ENCODE results near the gene ANAPC4. TPM values are rescaled to one million over a fixed set of nuclear protein-coding genes. Genes with fewer than 3 reads are reported as not detected.
"Not testable (repeated sequence)": the region's sequence is repeated elsewhere in the genome, so short reads cannot be mapped to it uniquely, and the experiment has no call there.

Gene ANAPC4
- total and polyA plus RNA-seq, 2 of the 13 experiments (the other 11 are each of a cell fraction or from before 2014, with no cell fraction given): 14.5 to 30.2 TPM

- TF ChIP-seq PATZ1 (CRISPR knock-in tag; IDR thresholded peaks at IDR 0.05): peak; percentile 63
- TF ChIP-seq TFE3 (CRISPR knock-in tag; IDR thresholded peaks at IDR 0.05): 0 out of 2 replicates have a peak, but pooled peaks have one; percentile 42
- peak in 1 of 2 experiments; percentile 36; a peak in 1 of 4 replicates for TF ChIP-seq POLR2A (IDR thresholded peaks at IDR 0.05; ENCODE audit: insufficient read depth in 1 of 2, low read depth in 2 of 2, low read length in 2 of 2)
- 0 out of 2 replicates have a peak, but pooled peaks have one; percentile 15 for TF ChIP-seq PHF8 (CRISPR knock-in tag; IDR thresholded peaks at IDR 0.05)
- peak; percentile 78 for TF ChIP-seq RARA (CRISPR knock-in tag; IDR thresholded peaks at IDR 0.05)
- peak; percentile 24; the same call in 1 of the 2 replicates for TF ChIP-seq HMGXB3 (CRISPR knock-in tag; IDR thresholded peaks at IDR 0.05; ENCODE audit: borderline replicate concordance)
- 0 out of 2 replicates have a peak, but pooled peaks have one; percentile 44 for TF ChIP-seq IRF2 (CRISPR knock-in tag; IDR thresholded peaks at IDR 0.05)
- peak; percentile 99 for TF ChIP-seq ZNF3 (CRISPR knock-in tag; IDR thresholded peaks at IDR 0.05)
- 0 out of 2 replicates have a peak, but pooled peaks have one; percentile 25 for TF ChIP-seq CREM (IDR thresholded peaks at IDR 0.05)
- not testable (repeated sequence) for TF ChIP-seq CREM (CRISPR knock-in tag; IDR thresholded peaks at IDR 0.05)
- TF ChIP-seq HBP1 (CRISPR knock-in tag; IDR thresholded peaks at IDR 0.05; ENCODE audit: low read depth): peak; percentile 32; the same call in 1 of the 2 replicates
- TF ChIP-seq ZFP90 (CRISPR knock-in tag; IDR thresholded peaks at IDR 0.05; ENCODE audit: borderline replicate concordance): 0 out of 2 replicates have a peak, but pooled peaks have one; percentile 51
- TF ChIP-seq ZMYM4 (CRISPR knock-in tag; IDR thresholded peaks at IDR 0.05): peak; percentile 74
- peak; percentile 57; the same call in 1 of the 2 replicates for TF ChIP-seq IKZF5 (CRISPR knock-in tag; IDR thresholded peaks at IDR 0.05)
- TF ChIP-seq FOXJ3 (CRISPR knock-in tag; IDR thresholded peaks at IDR 0.05; ENCODE audit: borderline replicate concordance): peak; percentile 74; the same call in 1 of the 2 replicates
- peak; percentile 78 for TF ChIP-seq HNF1B (CRISPR knock-in tag; IDR thresholded peaks at IDR 0.05)
- peak; percentile 68 for TF ChIP-seq NCOA2 (CRISPR knock-in tag; IDR thresholded peaks at IDR 0.05)
These were observed 4.5 kb upstream of the ANAPC4 start (continued) for GRCh38 chr4:25372549-25372948.
